ENCODE measurements around the gene SLAMF8.

DNA sequence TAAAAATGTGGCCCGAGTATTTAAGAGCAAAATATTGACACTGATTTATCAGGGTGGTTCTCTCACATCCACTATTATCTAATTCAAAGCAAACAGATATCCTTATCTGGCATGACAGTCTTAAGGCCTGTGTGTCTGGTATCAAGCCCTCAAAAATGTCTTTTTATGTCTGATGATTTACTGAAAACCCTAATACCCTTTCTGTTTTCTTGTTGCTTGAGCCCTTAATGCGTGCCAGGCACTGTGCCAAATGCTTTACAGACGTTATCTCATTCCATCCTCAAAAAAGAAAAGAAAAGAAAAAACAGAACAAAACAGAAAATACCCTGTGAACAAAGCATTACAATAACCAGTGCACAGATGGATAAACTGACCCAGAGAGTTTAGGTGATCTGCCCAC, 40.2 kb upstream of the SLAMF8 start:
- TF ChIP-seq, protein P1, sequence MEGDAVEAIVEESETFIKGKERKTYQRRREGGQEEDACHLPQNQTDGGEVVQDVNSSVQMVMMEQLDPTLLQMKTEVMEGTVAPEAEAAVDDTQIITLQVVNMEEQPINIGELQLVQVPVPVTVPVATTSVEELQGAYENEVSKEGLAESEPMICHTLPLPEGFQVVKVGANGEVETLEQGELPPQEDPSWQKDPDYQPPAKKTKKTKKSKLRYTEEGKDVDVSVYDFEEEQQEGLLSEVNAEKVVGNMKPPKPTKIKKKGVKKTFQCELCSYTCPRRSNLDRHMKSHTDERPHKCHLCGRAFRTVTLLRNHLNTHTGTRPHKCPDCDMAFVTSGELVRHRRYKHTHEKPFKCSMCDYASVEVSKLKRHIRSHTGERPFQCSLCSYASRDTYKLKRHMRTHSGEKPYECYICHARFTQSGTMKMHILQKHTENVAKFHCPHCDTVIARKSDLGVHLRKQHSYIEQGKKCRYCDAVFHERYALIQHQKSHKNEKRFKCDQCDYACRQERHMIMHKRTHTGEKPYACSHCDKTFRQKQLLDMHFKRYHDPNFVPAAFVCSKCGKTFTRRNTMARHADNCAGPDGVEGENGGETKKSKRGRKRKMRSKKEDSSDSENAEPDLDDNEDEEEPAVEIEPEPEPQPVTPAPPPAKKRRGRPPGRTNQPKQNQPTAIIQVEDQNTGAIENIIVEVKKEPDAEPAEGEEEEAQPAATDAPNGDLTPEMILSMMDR (IDR thresholded peaks at IDR 0.05): no peak
- TF ChIP-seq EP300 (IDR thresholded peaks at IDR 0.05): no peak
- TF ChIP-seq POLR2A (IDR thresholded peaks at IDR 0.05): no peak
- no peak for TF ChIP-seq POLR2AphosphoS5 (IDR thresholded peaks at IDR 0.05)

All from upper lobe of left lung (tissue), 4 donors.